Natural killer cell treated with Interleukin-12 subunit alpha and Interleukin-12 subunit beta and Interleukin-15 and Interleukin-18, amount 100 ng/mL, for 72 hours (primary cell): Measurements from ENCODE around the gene RADIL. TPM values are rescaled to one million over a fixed set of nuclear protein-coding genes. Genes with fewer than 3 reads are reported as not detected.
"Not testable (repeated sequence)": the region's sequence is repeated elsewhere in the genome, so short reads cannot be mapped to it uniquely, and the experiment has no call there.

ENCODE experiments used
- ATAC-seq, 2 donors: fragments of 150-1000 bp; cut with Tn5 transposase in 1 of 2; sonication (Bioruptor Pico), chemical (Tn5 transposase) in 1 of 2; 2 replicates each; pipeline ENCODE4 v1.10.0; 2021
- DNase-seq: peaks from one replicate; pipeline ENCODE4 v3.0.0; 2022; ENCODE audit warnings: low spot score
- H3K27ac Mint-ChIP-seq, 2 donors: 1 replicate in 1 of 2; 2 replicates in 1 of 2; pipeline ENCODE4 v1.8.0; 2022; ENCODE audit warnings: mixed read lengths in 2 of 2, mild to moderate bottlenecking in 1 of 2, moderate library complexity in 1 of 2
- H3K27me3 Mint-ChIP-seq, 2 donors: 1 replicate in 1 of 2; 2 replicates in 1 of 2; pipeline ENCODE4 v1.8.0; 2022; ENCODE audit warnings: mixed read lengths in 2 of 2
- H3K36me3 Mint-ChIP-seq: one replicate; pipeline ENCODE4 v1.8.0; 2022; ENCODE audit warnings: mixed read lengths
- H3K4me1 Mint-ChIP-seq, 2 donors: 1 replicate in 1 of 2; 2 replicates in 1 of 2; pipeline ENCODE4 v1.8.0; 2022; ENCODE audit warnings: low read depth in 2 of 2, mixed read lengths in 2 of 2, mild to moderate bottlenecking in 1 of 2
- H3K4me3 Mint-ChIP-seq: one replicate; pipeline ENCODE4 v1.8.0; 2022; ENCODE audit warnings: mixed read lengths
- H3K9me3 Mint-ChIP-seq: 2 replicates; pipeline ENCODE4 v1.8.0; 2022; ENCODE audit warnings: mixed read lengths
- total RNA-seq, 2 donors: library from RNA; stranded (reverse); gene quantifications; one replicate each; pipeline ENCODE4 v1.2.3, GENCODE V29; 2022

RADIL gene
- total RNA-seq, 2 donors from 2014 or later = 0.19 TPM; not detected in 1

DNA sequence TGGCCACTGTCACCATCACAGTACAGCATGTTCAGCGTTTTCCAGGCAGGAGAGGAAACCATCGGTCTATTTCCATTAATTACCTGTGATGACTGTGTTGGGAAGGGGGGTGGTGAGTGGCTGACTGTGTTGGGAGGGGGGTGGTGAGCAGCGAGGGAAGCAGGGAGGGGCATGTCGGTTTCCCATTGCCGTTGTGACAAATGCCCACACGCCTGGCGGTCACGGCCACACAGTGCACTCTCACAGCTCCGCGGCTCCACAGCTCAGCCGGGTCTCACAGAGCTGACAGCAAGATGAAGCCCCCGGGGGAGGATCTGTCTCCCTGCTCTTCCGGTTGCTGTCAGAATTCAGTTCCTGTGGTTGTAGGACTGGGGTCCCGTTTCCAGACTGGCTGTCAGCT is 69.1 kb downstream of the RADIL start:
- Mint-ChIP-seq H3K36me3 (no peaks in the 10 kb centered on the region), H3K4me3 (no peak overlapping the region), H3K27ac (no peak overlapping the region), H3K27me3 (peaks cover 14 to 20% of the 10 kb centered on the region in 2 donors), H3K9me3 (no peaks in the 10 kb centered on the region), H3K4me1 (peaks cover 4 to 11% of the 10 kb centered on the region in 2 donors)
- DNase-seq = no peak
- ATAC-seq = no peak

DNA sequence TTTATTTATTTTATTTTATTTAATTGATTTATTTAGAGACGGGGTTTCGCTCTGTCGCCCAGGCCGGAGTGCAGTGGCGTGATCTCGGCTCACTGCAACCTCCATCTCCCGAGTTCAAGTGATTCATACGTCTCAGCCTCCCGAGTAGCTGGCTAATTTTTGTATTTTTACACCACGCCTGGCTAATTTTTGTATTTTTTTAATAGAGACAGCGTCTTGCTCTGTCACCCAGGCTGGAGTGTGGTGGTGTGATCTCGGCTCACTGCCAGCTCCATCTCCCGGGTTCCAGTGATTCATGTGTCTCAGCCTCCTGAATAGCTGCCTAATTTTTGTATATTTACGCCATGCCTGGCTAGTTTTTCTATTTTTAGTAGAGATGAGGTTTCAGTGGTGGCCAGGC is 73.8 kb downstream of the RADIL start:
- H3K27me3 Mint-ChIP-seq = peaks cover 20 to 23% of the 10 kb centered on the region in 2 donors
- peak overlapping the region in 1 of 2 donors; percentile 74 for H3K27ac Mint-ChIP-seq
- no peak for ATAC-seq
- peak overlapping the region; percentile 76 for H3K4me3 Mint-ChIP-seq
- H3K4me1 Mint-ChIP-seq = peaks cover 4 to 23% of the 10 kb centered on the region in 2 donors
- H3K36me3 Mint-ChIP-seq = no peaks in the 10 kb centered on the region
- no peak for DNase-seq
- H3K9me3 Mint-ChIP-seq = no peaks in the 10 kb centered on the region

DNA sequence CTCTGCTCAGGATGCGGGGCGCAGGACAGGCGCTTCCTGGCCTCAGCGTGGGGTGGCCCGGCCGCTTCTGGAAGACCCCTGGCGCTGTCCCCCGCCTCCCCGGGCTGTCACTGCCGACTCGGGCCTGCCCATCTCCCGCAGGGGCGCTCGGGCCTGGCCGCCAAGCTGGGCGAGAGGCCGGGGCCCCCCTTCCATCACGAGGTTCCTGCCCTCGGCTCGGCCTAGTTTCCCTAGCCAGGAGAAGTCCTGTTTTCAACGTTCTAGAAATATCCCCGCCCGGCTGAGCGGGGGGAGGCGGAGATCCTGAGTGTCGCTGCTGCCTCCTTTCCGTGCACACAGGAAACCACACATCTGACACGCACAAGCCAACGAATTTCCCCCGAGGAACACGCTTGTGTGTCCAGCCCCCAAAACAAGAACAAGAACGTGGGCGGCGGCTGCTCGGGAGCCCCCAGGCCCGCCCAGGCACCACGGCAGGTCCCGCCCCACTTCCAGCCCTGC is 74.4 kb downstream of the RADIL start:
- H3K36me3 Mint-ChIP-seq = no peaks in the 10 kb centered on the region
- H3K4me1 Mint-ChIP-seq = peaks cover 4 to 18% of the 10 kb centered on the region in 2 donors
- peak overlapping the region in 1 of 2 donors; percentile 74 for H3K27ac Mint-ChIP-seq
- H3K27me3 Mint-ChIP-seq = peaks cover 17 to 23% of the 10 kb centered on the region in 2 donors
- H3K9me3 Mint-ChIP-seq = no peaks in the 10 kb centered on the region
- H3K4me3 Mint-ChIP-seq = peak overlapping the region; percentile 76
- DNase-seq (peak; percentile 75), ATAC-seq (peak; percentile 69 to 82)

DNA sequence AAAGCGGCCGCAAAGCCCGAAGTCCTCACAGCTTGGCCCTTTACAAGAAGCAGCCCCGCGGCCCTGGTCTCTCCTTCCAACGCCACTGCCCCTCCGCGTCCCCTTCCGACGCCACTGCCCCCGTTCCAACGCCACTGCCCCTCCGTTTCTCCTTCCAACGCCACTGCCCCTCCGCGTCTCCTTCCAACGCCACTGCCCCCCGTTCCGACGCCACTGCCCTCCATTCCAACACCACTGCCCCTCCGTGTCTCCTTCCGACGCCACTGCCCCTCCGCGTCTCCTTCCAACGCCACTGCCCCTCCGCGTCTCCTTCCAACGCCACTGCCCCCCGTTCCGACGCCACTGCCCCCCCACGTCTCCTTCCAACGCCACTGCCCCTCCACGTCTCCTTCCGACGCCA is 75.0 kb downstream of the RADIL start:
- Mint-ChIP-seq H3K27me3 (peaks cover 12 to 22% of the 10 kb centered on the region in 2 donors), H3K4me3 (no peak overlapping the region), H3K4me1 (peaks cover 4 to 17% of the 10 kb centered on the region in 2 donors), H3K36me3 (no peaks in the 10 kb centered on the region), H3K27ac (peak overlapping the region in 1 of 2 donors; percentile 87), H3K9me3 (no peaks in the 10 kb centered on the region)
- no peak for DNase-seq
- ATAC-seq = no peak

DNA sequence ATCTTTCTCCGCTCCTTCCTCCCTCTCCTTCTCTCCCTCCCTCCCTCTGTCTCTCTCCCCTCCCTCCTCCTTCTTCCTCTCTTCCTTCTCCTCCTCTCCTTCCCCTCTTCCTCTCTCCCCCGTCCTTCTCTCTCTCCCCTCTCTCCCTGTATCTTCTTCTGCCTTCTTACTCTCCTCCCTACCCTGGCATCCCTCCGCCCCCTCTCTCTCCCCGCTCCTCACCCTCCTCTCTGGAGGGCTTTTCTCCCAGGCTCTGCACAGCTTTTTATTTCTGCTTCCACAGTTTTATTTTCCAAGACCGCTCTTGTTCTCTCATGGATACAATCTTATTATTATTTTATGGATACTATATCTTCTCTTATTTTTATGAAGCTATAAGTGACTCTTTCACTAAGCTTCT is 75.5 kb downstream of the RADIL start:
- H3K36me3 Mint-ChIP-seq = no peaks in the 10 kb centered on the region
- peaks cover 4 to 17% of the 10 kb centered on the region in 2 donors for H3K4me1 Mint-ChIP-seq
- H3K27me3 Mint-ChIP-seq = peaks cover 8 to 16% of the 10 kb centered on the region in 2 donors
- no peak for ATAC-seq
- no peak for DNase-seq
- no peaks in the 10 kb centered on the region for H3K9me3 Mint-ChIP-seq
- peak overlapping the region in 1 of 2 donors; percentile 87 for H3K27ac Mint-ChIP-seq
- no peak overlapping the region for H3K4me3 Mint-ChIP-seq

DNA sequence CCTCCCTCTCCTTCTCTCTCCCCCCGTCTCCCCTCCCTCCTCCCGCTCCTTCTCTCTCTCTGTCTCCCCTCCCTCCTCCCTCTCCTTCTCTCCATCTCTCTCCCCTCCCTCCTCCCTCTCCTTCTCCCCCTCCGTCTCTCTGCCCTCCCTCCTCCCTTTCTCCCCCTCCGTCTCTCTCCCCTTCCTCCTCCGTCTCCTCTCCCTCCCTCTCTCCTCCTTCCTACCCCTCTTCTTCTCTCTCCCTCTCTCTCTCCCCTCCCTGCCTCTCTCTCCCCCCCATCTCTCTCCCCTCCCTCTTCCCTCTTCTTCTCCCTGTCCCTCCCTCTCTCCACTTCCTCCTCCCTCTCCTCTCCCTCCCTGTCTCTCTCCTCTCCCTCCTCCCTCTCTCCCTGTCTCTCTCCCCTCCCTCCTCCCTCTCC is 75.9 kb downstream of the RADIL start:
- peaks cover 4 to 12% of the 10 kb centered on the region in 2 donors for H3K27me3 Mint-ChIP-seq
- H3K36me3 Mint-ChIP-seq = no peaks in the 10 kb centered on the region
- no peaks in the 10 kb centered on the region for H3K9me3 Mint-ChIP-seq
- H3K4me1 Mint-ChIP-seq = peaks cover 4 to 17% of the 10 kb centered on the region in 2 donors
- DNase-seq (no peak), ATAC-seq (no peak)
- H3K27ac Mint-ChIP-seq = peak overlapping the region in 1 of 2 donors; percentile 87
- no peak overlapping the region for H3K4me3 Mint-ChIP-seq

DNA sequence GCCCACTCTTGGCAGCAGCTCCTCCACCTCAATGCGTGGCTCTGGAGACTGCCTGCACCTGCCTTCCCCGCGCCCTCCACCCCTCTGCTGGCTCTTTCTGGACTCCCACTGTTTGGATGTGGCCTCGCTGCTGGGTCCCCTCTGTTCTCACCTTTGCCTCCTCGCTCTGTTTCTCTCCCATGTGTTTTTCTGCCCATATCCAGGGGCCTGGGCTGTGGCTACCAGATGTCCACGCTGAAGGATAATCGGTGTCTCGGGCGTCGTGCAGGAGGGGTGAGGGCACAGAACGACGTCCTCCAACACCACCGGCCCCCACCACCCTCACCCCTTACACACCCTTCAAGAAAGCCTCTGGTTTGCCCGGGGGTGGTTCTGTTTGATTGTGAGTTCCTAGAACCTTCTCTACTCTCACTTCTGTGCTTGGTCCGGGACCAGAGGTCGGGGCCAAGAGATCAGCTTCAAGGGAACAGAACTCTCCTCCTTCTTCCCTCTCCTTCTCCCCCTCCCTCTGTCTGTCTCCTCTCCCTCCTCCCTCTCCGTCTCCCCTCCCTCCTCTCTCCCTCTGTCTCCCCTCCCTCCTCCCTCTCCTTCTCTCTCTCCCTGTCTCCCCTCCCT is 76.4 kb downstream of the RADIL start:
- ATAC-seq = peak; percentile 11 to 21
- Mint-ChIP-seq H3K4me1 (peaks cover 4 to 17% of the 10 kb centered on the region in 2 donors), H3K9me3 (no peaks in the 10 kb centered on the region), H3K27me3 (peaks cover 3 to 9% of the 10 kb centered on the region in 2 donors), H3K4me3 (no peak overlapping the region), H3K36me3 (no peaks in the 10 kb centered on the region), H3K27ac (peak overlapping the region in 1 of 2 donors; percentile 87)
- DNase-seq = no peak

DNA sequence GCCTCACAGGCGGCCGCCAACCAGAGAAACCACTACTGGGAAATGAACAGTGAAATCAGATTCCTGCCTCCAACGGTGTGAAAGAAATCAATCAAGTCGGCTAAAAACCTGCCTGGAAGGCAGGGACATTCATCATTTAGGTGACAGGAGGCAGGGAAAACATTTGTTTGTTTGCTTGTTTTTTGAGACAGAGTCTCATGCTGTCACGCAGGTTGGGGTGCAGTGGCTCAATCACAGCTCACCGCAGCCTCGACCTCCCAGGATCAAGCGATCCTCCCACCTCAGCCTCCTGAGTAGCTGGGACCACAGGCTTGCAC is 77.6 kb downstream of the RADIL start:
- Mint-ChIP-seq H3K4me3 (no peak overlapping the region), H3K27ac (no peak overlapping the region)

DNA sequence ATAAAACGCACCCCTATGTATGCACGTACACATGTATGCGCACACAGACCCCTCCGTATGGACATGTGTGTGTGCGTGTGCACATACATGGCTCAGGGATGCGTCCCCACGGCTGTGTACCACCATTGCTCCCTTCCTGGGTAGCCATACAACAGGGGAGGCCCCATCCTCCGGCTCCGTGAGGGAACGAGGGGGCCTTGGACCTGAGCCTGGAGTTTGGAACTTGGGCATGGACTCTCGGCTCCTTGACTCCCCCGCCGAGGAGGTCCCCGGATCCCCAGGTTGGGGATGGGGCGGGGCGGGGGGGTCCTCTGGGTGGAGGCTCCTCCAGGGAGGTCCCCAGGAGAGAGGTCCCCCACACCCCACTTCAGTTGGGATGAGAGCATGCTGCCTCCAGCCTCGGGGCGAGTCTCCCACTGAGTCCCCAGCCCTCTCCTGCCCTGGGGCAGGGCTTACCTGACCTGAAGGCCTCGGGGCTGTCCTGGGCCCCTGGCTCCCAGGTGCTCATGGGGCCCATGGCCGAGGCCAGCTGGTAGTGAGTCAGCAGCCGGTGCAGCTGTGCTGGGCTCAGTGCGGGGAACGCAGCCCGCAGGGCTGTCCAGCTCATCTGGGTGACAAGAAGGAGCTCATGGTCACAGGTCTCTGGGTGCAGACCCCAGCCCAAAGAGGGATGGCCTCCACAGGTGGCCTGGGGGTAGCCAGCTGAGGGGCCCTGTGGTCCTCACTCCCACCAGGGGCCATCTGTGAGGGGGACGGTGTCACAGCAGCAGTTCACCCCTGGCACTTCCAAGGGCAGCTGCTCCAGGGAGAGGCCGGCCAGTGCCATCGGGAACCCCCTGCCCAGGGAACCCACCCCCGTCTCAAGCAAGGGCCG is 78.2 kb downstream of the RADIL start:
- Mint-ChIP-seq H3K36me3 (no peaks in the 10 kb centered on the region), H3K27ac (no peak overlapping the region), H3K4me3 (no peak overlapping the region), H3K27me3 (peaks cover 3 to 9% of the 10 kb centered on the region in 2 donors), H3K9me3 (no peaks in the 10 kb centered on the region), H3K4me1 (peaks cover 1 to 20% of the 10 kb centered on the region in 2 donors)
- DNase-seq (no peak), ATAC-seq (no peak)

More for the DNA sequence above, 77.6 kb downstream of the RADIL start:
- DNase-seq (no peak), ATAC-seq (no peak)
- H3K27me3 Mint-ChIP-seq = peaks cover 3 to 9% of the 10 kb centered on the region in 2 donors
- no peaks in the 10 kb centered on the region for H3K36me3 Mint-ChIP-seq
- no peaks in the 10 kb centered on the region for H3K9me3 Mint-ChIP-seq
- peaks cover 4 to 19% of the 10 kb centered on the region in 2 donors for H3K4me1 Mint-ChIP-seq

DNA sequence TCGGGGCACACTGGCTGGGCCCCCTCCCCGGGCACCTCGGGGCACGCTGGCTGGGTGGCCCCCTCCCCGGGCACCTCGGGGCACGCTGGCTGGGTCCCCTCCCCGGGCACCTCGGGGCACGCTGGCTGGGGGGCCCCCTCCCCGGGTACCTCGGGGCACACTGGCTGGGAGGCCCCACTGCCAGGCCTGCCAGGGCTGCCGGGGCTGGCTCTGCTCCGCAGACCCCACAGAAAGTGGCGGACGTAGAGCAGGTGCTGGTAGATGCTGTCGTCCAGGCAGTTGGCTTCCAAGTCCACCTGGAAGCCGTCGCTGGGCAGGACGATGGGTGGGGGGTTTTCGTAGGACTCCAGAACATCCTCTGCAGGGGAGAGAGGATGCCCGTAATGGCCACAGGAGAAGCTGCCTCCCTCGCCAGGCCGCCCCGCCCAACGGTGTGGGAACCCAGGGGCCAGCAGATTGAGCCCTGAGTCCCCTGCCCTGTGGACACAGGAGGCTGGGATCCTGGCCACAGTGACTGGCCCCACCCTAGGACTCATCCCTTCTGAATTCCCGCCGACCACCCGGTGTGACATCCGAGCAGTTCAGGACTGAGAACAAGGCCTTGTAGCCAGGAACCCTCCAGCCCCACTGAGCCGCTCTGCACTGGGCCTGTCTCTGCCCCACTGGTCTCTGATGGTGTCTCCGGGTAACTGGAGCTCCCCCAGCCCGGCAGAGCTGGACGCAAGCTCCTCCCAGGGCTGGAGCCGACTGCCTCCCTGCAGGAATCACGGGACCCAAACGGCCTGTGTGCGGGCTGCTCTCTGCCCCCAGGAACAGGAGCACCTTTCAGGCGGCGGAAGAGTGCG is 79.9 kb downstream of the RADIL start:
- DNase-seq (no peak), ATAC-seq (no peak)
- peaks cover 0 to 14% of the 10 kb centered on the region in 2 donors for H3K4me1 Mint-ChIP-seq
- no peak overlapping the region for H3K4me3 Mint-ChIP-seq
- H3K9me3 Mint-ChIP-seq = no peaks in the 10 kb centered on the region
- peaks cover 3 to 9% of the 10 kb centered on the region in 2 donors for H3K27me3 Mint-ChIP-seq
- no peaks in the 10 kb centered on the region for H3K36me3 Mint-ChIP-seq
- H3K27ac Mint-ChIP-seq = no peak overlapping the region

DNA sequence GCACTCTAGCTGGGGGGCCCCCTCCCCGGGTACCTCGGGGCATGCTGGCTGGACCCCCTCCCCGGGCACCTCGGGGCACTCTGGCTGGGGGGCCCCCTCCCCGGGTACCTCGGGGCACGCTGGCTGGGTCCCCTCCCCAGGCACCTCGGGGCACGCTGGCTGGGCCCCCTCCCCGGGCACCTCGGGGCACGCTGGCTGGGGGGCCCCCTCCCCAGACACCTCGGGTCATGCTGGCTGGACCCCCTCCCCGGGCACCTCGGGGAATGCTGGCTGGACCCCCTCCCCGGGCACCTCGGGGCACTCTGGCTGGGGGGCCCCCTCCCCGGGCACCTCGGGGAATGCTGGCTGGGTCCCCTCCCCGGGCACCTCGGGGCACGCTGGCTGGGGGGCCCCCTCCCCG is 80.9 kb downstream of the RADIL start:
- DNase-seq, H3K9me3 Mint-ChIP-seq, H3K4me1 Mint-ChIP-seq, H3K36me3 Mint-ChIP-seq, H3K27me3 Mint-ChIP-seq, ATAC-seq, H3K27ac Mint-ChIP-seq, H3K4me3 Mint-ChIP-seq: not testable (repeated sequence)

DNA sequence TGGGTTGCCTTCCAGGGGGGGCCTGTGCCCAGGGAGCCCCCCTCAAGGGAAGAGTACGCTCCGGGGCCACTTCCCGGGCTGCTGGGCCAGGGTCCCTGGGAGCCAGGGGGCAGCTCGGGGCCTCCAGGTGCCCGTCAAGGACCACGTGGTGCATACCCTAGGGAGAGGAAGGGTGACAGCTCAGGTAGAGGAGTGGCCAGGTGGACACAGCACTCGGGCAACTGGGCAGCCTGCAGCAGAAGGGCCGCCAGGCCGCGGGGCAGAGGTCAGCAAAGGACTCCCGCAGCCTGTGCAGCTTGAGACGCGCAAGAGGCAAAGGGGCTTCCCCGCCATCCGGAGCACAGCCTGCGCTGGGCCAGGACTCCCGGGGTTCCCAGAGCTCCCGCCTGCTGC is 81.7 kb downstream of the RADIL start:
- Mint-ChIP-seq H3K27me3 (no peaks in the 10 kb centered on the region), H3K36me3 (no peaks in the 10 kb centered on the region), H3K27ac (no peak overlapping the region), H3K9me3 (no peaks in the 10 kb centered on the region), H3K4me3 (no peak overlapping the region), H3K4me1 (peaks cover 0 to 2% of the 10 kb centered on the region in 2 donors)
- ATAC-seq (no peak), DNase-seq (no peak)
